Gastroesophageal sphincter (tissue), 4 donors: ENCODE data around the gene JAK3. TPM values are rescaled to one million over a fixed set of nuclear protein-coding genes. Genes with fewer than 3 reads are reported as not detected.

Source experiments
- ATAC-seq: fragments of 150-250 bp; one replicate; pipeline ENCODE4 v1.9.1; 2016; ENCODE audit warnings: mild to moderate bottlenecking, moderate library complexity
- H3K27ac ChIP-seq, 4 donors: fragments of 200-600 bp; sonication (generic) in 3 of 4; 1 replicate in 3 of 4; 2 replicates in 1 of 4; pipeline ENCODE4 v1.5.1; 2016 to 2019
- H3K27me3 ChIP-seq: fragments of 200-600 bp; sonication (generic); one replicate; pipeline ENCODE4 v1.5.1; 2019
- H3K36me3 ChIP-seq, 2 donors: fragments of 200-600 bp; sonication (generic); one replicate each; pipeline ENCODE4 v1.5.1; 2019; ENCODE audit warnings: control low read depth in 1 of 2
- H3K4me1 ChIP-seq, 3 donors: fragments of 200-600 bp; sonication (generic); 1 replicate in 2 of 3; 2 replicates in 1 of 3; pipeline ENCODE4 v1.5.1; 2016 to 2019; ENCODE audit warnings: control low read depth in 2 of 3
- H3K4me3 ChIP-seq, 2 donors: fragments of 200-600 bp; sonication (generic); one replicate each; pipeline ENCODE4 v1.5.1; 2019; ENCODE audit warnings: mild to moderate bottlenecking in 1 of 2, moderate library complexity in 1 of 2
- H3K9me3 ChIP-seq, 3 donors: fragments of 200-600 bp; sonication (generic); one replicate each; pipeline ENCODE4 v1.5.1; 2017 to 2019; ENCODE audit warnings: control low read depth in 2 of 3
- CTCF ChIP-seq, 4 experiments: fragments of 200-600 bp in 2 of 4; fragments of 450-650 bp in 2 of 4; sonication (generic) in 1 of 4; IDR thresholded peaks; one replicate each; pipeline ENCODE4 v1.5.1; 2017 to 2019; ENCODE audit warnings: antibody characterized with exemption in 4 of 4, mild to moderate bottlenecking in 2 of 4, moderate library complexity in 2 of 4
- EP300 ChIP-seq: sonication (generic); formaldehyde crosslinking; IDR thresholded peaks from one replicate; pipeline ENCODE4 v1.6.1; 2017; ENCODE audit warnings: antibody characterized with exemption, mild to moderate bottlenecking
- POLR2A ChIP-seq, 2 donors: fragments of 450-650 bp; IDR thresholded peaks; one replicate each; pipeline ENCODE4 v1.6.1; 2017; ENCODE audit warnings: antibody characterized with exemption in 2 of 2, mild to moderate bottlenecking in 2 of 2, moderate library complexity in 1 of 2
- POLR2AphosphoS5 ChIP-seq: sonication (generic); formaldehyde crosslinking; IDR thresholded peaks from one replicate; pipeline ENCODE4 v1.6.1; 2017; ENCODE audit warnings: antibody characterized with exemption
- WGBS, 2 donors: methylation state at CpG; one replicate each; pipeline ENCODE4 v1.1.5; 2018; ENCODE audit warnings: low coverage in 1 of 2; 5-methylcytosine and 5-hydroxymethylcytosine counted together
- total RNA-seq, 4 donors: library from RNA; depleted of rRNA; stranded (reverse); fragments of >200 nt; gene quantifications; one replicate each; pipeline ENCODE4 v1.1.0, GENCODE V29; 2016

Gene JAK3
- total RNA-seq, 4 donors from 2014 or later: 1.2 to 5.9 (median 2.3) TPM

DNA sequence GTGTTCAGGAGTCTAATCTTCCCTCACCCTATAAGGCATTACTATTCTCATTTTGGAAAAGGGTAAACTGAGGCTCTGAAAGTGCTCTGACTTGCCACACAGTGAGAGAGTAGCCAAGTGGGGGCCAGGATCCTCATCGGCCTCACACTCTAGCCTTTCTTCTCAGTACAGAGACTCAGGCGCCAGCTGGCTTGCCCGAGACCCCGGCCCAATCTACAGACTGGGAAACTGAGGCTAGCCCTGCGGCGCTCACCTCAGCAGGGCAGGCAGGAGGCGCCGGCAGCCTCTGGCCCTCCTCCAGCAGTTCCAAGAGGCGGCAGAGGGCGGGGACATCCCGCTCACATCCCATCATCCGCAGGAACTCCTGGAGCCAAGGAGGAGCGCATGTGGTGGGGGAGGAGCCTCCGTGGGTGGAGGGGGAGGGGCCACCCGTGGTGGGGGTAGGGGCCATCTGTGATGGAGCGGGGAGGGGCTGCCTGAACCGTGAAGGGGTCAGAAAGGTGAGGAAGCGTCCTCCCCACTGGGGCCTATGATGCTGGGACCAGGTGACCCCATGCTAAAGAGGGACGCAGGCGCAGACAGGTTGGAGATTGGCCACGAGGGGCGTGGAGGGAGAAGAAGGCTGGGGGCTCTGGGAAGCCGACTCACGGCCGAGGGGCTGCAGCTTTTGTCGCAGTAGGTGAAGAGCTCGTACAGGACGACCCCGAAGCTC, 17.8 kb downstream of the JAK3 start:
- WGBS, 2 donors: 2 to 20% methylated on average over 10 of the region's 29 CpGs
- H3K27ac ChIP-seq: no peak overlapping the region
- H3K4me1 ChIP-seq: peaks cover 0 to 21% (median 0%) of the 10 kb centered on the region in 3 donors
- no peaks in the 10 kb centered on the region for H3K9me3 ChIP-seq
- H3K36me3 ChIP-seq: no peaks in the 10 kb centered on the region
- peak in 1 of 4 experiments; percentile 10 for TF ChIP-seq CTCF (IDR thresholded peaks at IDR 0.05)
- TF ChIP-seq POLR2AphosphoS5: no peak
- no peak for TF ChIP-seq EP300
- ATAC-seq: peak; percentile 50
- peaks cover 98% of the 10 kb centered on the region for H3K27me3 ChIP-seq
- H3K4me3 ChIP-seq: peak overlapping the region in 1 of 2 donors; percentile 31

DNA sequence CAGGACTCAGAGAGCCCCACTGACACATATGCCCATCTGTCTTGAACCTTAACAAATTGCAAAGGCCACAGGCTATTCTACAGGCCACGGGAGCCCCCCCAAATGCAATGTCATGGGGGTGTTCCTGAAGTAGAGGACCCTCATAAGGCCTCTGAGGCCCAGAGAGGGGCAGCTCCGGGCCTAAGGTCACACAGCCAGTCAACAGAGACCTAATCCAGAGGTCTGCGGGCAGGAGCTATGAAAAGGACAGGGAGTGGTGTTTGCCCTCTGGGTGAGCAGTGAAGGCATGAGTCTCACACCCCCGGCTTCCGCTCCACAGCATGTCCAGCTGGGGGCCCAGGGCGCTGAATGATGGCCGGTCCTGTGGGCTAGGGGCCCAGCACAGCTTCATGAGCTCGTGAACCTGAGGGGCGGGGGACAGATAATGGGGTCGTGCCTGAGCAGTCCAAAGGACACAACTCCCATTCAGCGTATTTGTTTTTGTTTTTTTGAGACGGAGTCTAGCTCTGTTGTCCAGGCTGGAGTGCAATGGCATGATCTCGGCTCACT, 21.2 kb downstream of the JAK3 start:
- Histone ChIP-seq H3K4me3 (no peak overlapping the region), H3K9me3 (no peaks in the 10 kb centered on the region), H3K4me1 (peaks cover 0 to 19% (median 0%) of the 10 kb centered on the region in 3 donors), H3K27ac (no peak overlapping the region), H3K27me3 (peaks cover 95% of the 10 kb centered on the region), H3K36me3 (no peaks in the 10 kb centered on the region)
- no peak for TF ChIP-seq EP300
- TF ChIP-seq CTCF (IDR thresholded peaks at IDR 0.05): no peak
- TF ChIP-seq POLR2A (IDR thresholded peaks at IDR 0.05): no peak
- TF ChIP-seq POLR2AphosphoS5: no peak
- ATAC-seq: no peak
- 84 to 100% methylated on average over 2 to 8 of the region's 13 CpGs for WGBS, 2 donors

- WGBS, 2 donors: 72% methylated on average over 4 of the region's 8 CpGs; no CpG with 5 or more reads in 1 of the 2 donors
- no peak for TF ChIP-seq EP300
- no peak for TF ChIP-seq CTCF (IDR thresholded peaks at IDR 0.05)
- no peak for TF ChIP-seq POLR2AphosphoS5
- no peak for TF ChIP-seq POLR2A (IDR thresholded peaks at IDR 0.05)
- ATAC-seq: no peak
- H3K9me3 ChIP-seq: no peaks in the 10 kb centered on the region
- no peaks in the 10 kb centered on the region for H3K4me1 ChIP-seq
- H3K36me3 ChIP-seq: no peaks in the 10 kb centered on the region
- no peak overlapping the region for H3K27ac ChIP-seq
- peaks cover 80% of the 10 kb centered on the region for H3K27me3 ChIP-seq
- no peak overlapping the region for H3K4me3 ChIP-seq
Observed at GRCh38 chr19:17824339-17824738, 23.4 kb downstream of the JAK3 start.

DNA sequence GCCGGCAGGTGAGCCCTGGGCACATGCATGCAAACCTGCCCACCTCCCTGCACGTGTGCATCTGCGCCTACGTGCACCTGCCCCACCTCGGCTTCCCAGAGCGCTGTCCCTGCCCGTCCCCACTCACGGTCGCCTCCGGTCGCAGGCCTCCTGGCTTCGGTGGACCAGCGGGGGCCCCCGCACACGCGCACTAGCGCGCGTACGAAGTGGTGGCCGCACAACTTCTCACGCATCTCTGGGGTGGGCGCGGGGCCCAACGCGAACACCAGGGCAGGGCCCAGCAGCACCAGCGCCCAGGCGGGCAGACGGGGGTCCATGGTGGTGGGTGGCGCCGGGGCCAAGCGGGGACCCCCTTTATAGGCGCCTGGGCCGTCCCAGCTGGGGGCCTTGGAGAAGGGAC, 26.6 kb downstream of the JAK3 start, which contains the start of gene INSL3:
Gene INSL3, minus strand, starts transcription at position 330 of the 400 bp plus-strand sequence. Its CDS starts 13 bp downstream, at position 317.
- no peak within 1 kb of the TSS for H3K4me3 ChIP-seq
- no peak for TF ChIP-seq EP300
- no peak for TF ChIP-seq POLR2AphosphoS5
- no peak for TF ChIP-seq CTCF (IDR thresholded peaks at IDR 0.05)
- TF ChIP-seq POLR2A (IDR thresholded peaks at IDR 0.05): no peak
- H3K4me1 ChIP-seq: no peaks in the 10 kb centered on the region
- peaks cover 71% of the 10 kb centered on the region for H3K27me3 ChIP-seq
- 53% methylated on average over 3 of the region's 34 CpGs; no CpG with 5 or more reads in 1 of the 2 donors for WGBS, 2 donors
- no peak within 1 kb of the TSS for H3K27ac ChIP-seq
- H3K36me3 ChIP-seq: no peaks in the 10 kb centered on the region
- H3K9me3 ChIP-seq: no peaks in the 10 kb centered on the region
- no peak for ATAC-seq
